ENCODE results near the gene KIRREL1. TPM values are rescaled to one million over a fixed set of nuclear protein-coding genes. Genes with fewer than 3 reads are reported as not detected.

KIRREL1 gene
- polyA plus RNA-seq, 3 donors, result 3.5 to 41.1 (median 19.7) TPM

- 35 to 58% (median 55%) methylated on average over 2 of the region's 2 CpGs for WGBS, 3 donors
These were observed 24.5 kb upstream of the KIRREL1 start for GRCh38 chr1:157968946-157969345.

GRCh38 chr1:157969697-157970485 lies 23.6 kb upstream of the KIRREL1 start:
- H3K27ac ChIP-seq (ENCODE audit: low read depth, low read length), result no peak overlapping the region
- 67 to 74% (median 69%) methylated on average over 3 of the region's 3 CpGs for WGBS, 3 donors

More at GRCh38 chr1:157968946-157969345, 24.5 kb upstream of the KIRREL1 start:
- H3K27ac ChIP-seq (ENCODE audit: low read depth, low read length), result no peak overlapping the region

GRCh38 chr1:157971769-157972168 lies 21.7 kb upstream of the KIRREL1 start:
- H3K27ac ChIP-seq (ENCODE audit: low read depth, low read length), result no peak overlapping the region

- WGBS, 3 donors, result 74 to 87% (median 83%) methylated on average over 2 of the region's 2 CpGs
- no peak overlapping the region for H3K27ac ChIP-seq (ENCODE audit: low read depth, low read length)
These were observed 18.1 kb upstream of the KIRREL1 start for GRCh38 chr1:157975228-157975950.

GRCh38 chr1:157976888-157977287 lies 16.6 kb upstream of the KIRREL1 start:
- 88 to 94% (median 91%) methylated on average over 2 of the region's 2 CpGs for WGBS, 3 donors
- H3K27ac ChIP-seq (ENCODE audit: low read depth, low read length), result no peak overlapping the region

- H3K27ac ChIP-seq (ENCODE audit: low read depth, low read length), result no peak overlapping the region
- WGBS, 3 donors, result 19 to 31% (median 28%) methylated on average over 38 of the region's 38 CpGs
These were observed 14.7 kb upstream of the KIRREL1 start for GRCh38 chr1:157978586-157979403.

- H3K27ac ChIP-seq (ENCODE audit: low read depth, low read length), result no peak overlapping the region
- 72 to 84% (median 80%) methylated on average over 2 of the region's 2 CpGs for WGBS, 3 donors
These were observed 11.3 kb upstream of the KIRREL1 start for GRCh38 chr1:157982136-157982535.

- 66 to 76% (median 68%) methylated on average over 2 of the region's 2 CpGs for WGBS, 3 donors
- no peak overlapping the region for H3K27ac ChIP-seq (ENCODE audit: low read depth, low read length)
These were observed 9.7 kb upstream of the KIRREL1 start for GRCh38 chr1:157983787-157984186.

GRCh38 chr1:157984469-157984868 lies 9.0 kb upstream of the KIRREL1 start:
- H3K27ac ChIP-seq (ENCODE audit: low read depth, low read length), result no peak overlapping the region
- WGBS, 3 donors, result 54 to 64% (median 60%) methylated on average over 7 of the region's 7 CpGs

GRCh38 chr1:157985473-157985872 lies 8.0 kb upstream of the KIRREL1 start:
- WGBS, 3 donors, result 88 to 95% (median 94%) methylated on average over 1 of the region's 1 CpG

GRCh38 chr1:157988002-157988401 lies 5.4 kb upstream of the KIRREL1 start:
- no peak overlapping the region for H3K27ac ChIP-seq (ENCODE audit: low read depth, low read length)
- WGBS, 3 donors, result 71 to 96% (median 79%) methylated on average over 3 of the region's 3 CpGs

More at GRCh38 chr1:157985473-157985872, 8.0 kb upstream of the KIRREL1 start:
- no peak overlapping the region for H3K27ac ChIP-seq (ENCODE audit: low read depth, low read length)

GRCh38 chr1:157992031-157992832 lies 1.2 kb upstream of the KIRREL1 start:
- H3K27ac ChIP-seq (ENCODE audit: low read depth, low read length), result no peak overlapping the region
- WGBS, 3 donors, result 33 to 43% (median 37%) methylated on average over 10 of the region's 10 CpGs

GRCh38 chr1:157992833-157993146 lies 655 bp upstream of the KIRREL1 start:
- WGBS, 3 donors, result 2 to 16% (median 4%) methylated on average over 8 of the region's 8 CpGs

GRCh38 chr1:157993918-157994605 lies 617 bp downstream of the KIRREL1 start:
- WGBS, 3 donors, result 0 to 3% (median 2%) methylated on average over 28 to 29 of the region's 29 CpGs
- no peak overlapping the region for H3K27ac ChIP-seq (ENCODE audit: low read depth, low read length)

More at GRCh38 chr1:157992833-157993146, 655 bp upstream of the KIRREL1 start:
- H3K27ac ChIP-seq (ENCODE audit: low read depth, low read length), result no peak overlapping the region

GRCh38 chr1:157994704-157995582 lies 1.5 kb downstream of the KIRREL1 start:
- H3K27ac ChIP-seq (ENCODE audit: low read depth, low read length), result no peak overlapping the region
- 46 to 52% (median 52%) methylated on average over 13 of the region's 13 CpGs for WGBS, 3 donors

GRCh38 chr1:157995583-157996169 lies 2.2 kb downstream of the KIRREL1 start:
- no peak overlapping the region for H3K27ac ChIP-seq (ENCODE audit: low read depth, low read length)
- WGBS, 3 donors, result 58 to 68% (median 64%) methylated on average over 3 of the region's 3 CpGs
